RWPE2 (cell line): ENCODE measurements around the gene CHD2.

Experiments used
- ATAC-seq: fragments of 200-7000 bp; cut with Tn5 transposase; 3 replicates; pipeline ENCODE4 v1.9.1; 2021; ENCODE audit warnings: low read depth
- DNase-seq: peaks from one replicate; pipeline ENCODE4 v3.0.0-alpha.2; 2020; ENCODE audit warnings: low spot score
- H3K27ac ChIP-seq: fragments of 450-650 bp; 2 replicates; pipeline ENCODE4 v1.5.1; 2017; ENCODE audit warnings: mild to moderate bottlenecking; ENCODE audit not compliant: poor library complexity, severe bottlenecking
- H3K27me3 ChIP-seq: fragments of 250-450 bp; sonication (Bioruptor Pico); 2 replicates; pipeline ENCODE4 v1.5.1; 2021; ENCODE audit warnings: mild to moderate bottlenecking, moderate library complexity; ENCODE audit not compliant: insufficient read depth, poor library complexity, severe bottlenecking
- H3K36me3 ChIP-seq: fragments of 250-450 bp; sonication (Bioruptor Pico); 2 replicates; pipeline ENCODE4 v1.5.1; 2020; ENCODE audit warnings: low read depth, mild to moderate bottlenecking, moderate library complexity
- H3K4me1 ChIP-seq: fragments of 250-450 bp; sonication (Bioruptor Pico); 2 replicates; pipeline ENCODE4 v1.5.1; 2021; ENCODE audit warnings: mild to moderate bottlenecking, moderate library complexity; ENCODE audit not compliant: insufficient read depth, poor library complexity, severe bottlenecking
- H3K4me3 ChIP-seq: fragments of 250-450 bp; sonication (Bioruptor Pico); 2 replicates; pipeline ENCODE4 v1.5.1; 2021; ENCODE audit warnings: mild to moderate bottlenecking, moderate library complexity; ENCODE audit not compliant: severe bottlenecking
- H3K9me3 ChIP-seq: fragments of 250-450 bp; sonication (Bioruptor Pico); 2 replicates; pipeline ENCODE4 v1.5.1; 2021; ENCODE audit warnings: mild to moderate bottlenecking, moderate library complexity; ENCODE audit not compliant: severe bottlenecking
- CTCF ChIP-seq: fragments of 450-650 bp; IDR thresholded peaks from one replicate; pipeline ENCODE4 v1.5.1; 2017; ENCODE audit warnings: mild to moderate bottlenecking, moderate library complexity; ENCODE audit not compliant: poor library complexity, severe bottlenecking

The CHD2 gene

GRCh38 chr15:93019971-93020370 lies 119.8 kb downstream of the CHD2 start:
- no peak overlapping the region for H3K27ac ChIP-seq
- DNase-seq (peak; percentile 38), ATAC-seq (no peak)
- TF ChIP-seq CTCF, result no peak
- no peak overlapping the region for H3K4me3 ChIP-seq
- no peaks in the 10 kb centered on the region for H3K9me3 ChIP-seq
- H3K27me3 ChIP-seq, result no peaks in the 10 kb centered on the region
- H3K4me1 ChIP-seq, result no peaks in the 10 kb centered on the region
- H3K36me3 ChIP-seq, result peaks cover 100% of the 10 kb centered on the region

- DNase-seq (peak; percentile 37), ATAC-seq (no peak)
- no peak overlapping the region for H3K4me3 ChIP-seq
- no peaks in the 10 kb centered on the region for H3K4me1 ChIP-seq
- TF ChIP-seq CTCF, result no peak
- H3K36me3 ChIP-seq, result peaks cover 100% of the 10 kb centered on the region
- no peaks in the 10 kb centered on the region for H3K9me3 ChIP-seq
- H3K27me3 ChIP-seq, result no peaks in the 10 kb centered on the region
- no peak overlapping the region for H3K27ac ChIP-seq
Measured at GRCh38 chr15:93020976-93021772, 121.0 kb downstream of the CHD2 start.

- DNase-seq (peak; percentile 26), ATAC-seq (no peak)
- H3K4me3 ChIP-seq, result no peak overlapping the region
- peaks cover 13% of the 10 kb centered on the region for H3K4me1 ChIP-seq
- no peak overlapping the region for H3K27ac ChIP-seq
- H3K27me3 ChIP-seq, result no peaks in the 10 kb centered on the region
- peaks cover 87% of the 10 kb centered on the region for H3K36me3 ChIP-seq
- no peaks in the 10 kb centered on the region for H3K9me3 ChIP-seq
- TF ChIP-seq CTCF, result no peak
Measured at GRCh38 chr15:93024293-93024692, 124.2 kb downstream of the CHD2 start.

- Histone ChIP-seq H3K36me3 (peaks cover 80% of the 10 kb centered on the region), H3K27ac (no peak overlapping the region), H3K4me1 (peaks cover 17% of the 10 kb centered on the region), H3K4me3 (no peak overlapping the region), H3K9me3 (no peaks in the 10 kb centered on the region), H3K27me3 (no peaks in the 10 kb centered on the region)
- ATAC-seq (no peak), DNase-seq (peak; percentile 55)
- no peak for TF ChIP-seq CTCF
Measured at GRCh38 chr15:93024716-93025624, 124.8 kb downstream of the CHD2 start.
